H9 (cell line): ENCODE measurements around the gene VPS25. TPM values are rescaled to one million over a fixed set of nuclear protein-coding genes. Genes with fewer than 3 reads are reported as not detected.

Experiments used
- DNase-seq: peaks from one replicate; pipeline ENCODE4 v3.0.0-alpha.2; 2017
- H2AFZ ChIP-seq: one replicate; pipeline ENCODE4 v1.6.1; 2013; ENCODE audit warnings: mild to moderate bottlenecking, low read length, control low read depth, moderate library complexity
- H2AK5ac ChIP-seq: 2 replicates; pipeline ENCODE4 v1.6.1; 2013; ENCODE audit warnings: low read length, control low read depth, mixed read lengths; ENCODE audit not compliant: insufficient read length
- H2BK120ac ChIP-seq: one replicate; pipeline ENCODE4 v1.6.1; 2013; ENCODE audit warnings: low read depth, mild to moderate bottlenecking, low read length, control low read depth, inconsistent platforms; ENCODE audit not compliant: poor library complexity, severe bottlenecking
- H2BK12ac ChIP-seq: 2 replicates; pipeline ENCODE4 v1.6.1; 2013; ENCODE audit warnings: low read length, control low read depth, mixed read lengths, low read depth; ENCODE audit not compliant: insufficient read length
- H2BK15ac ChIP-seq: 2 replicates; pipeline ENCODE4 v1.6.1; 2013; ENCODE audit warnings: low read depth, low read length, control low read depth
- H2BK20ac ChIP-seq: one replicate; pipeline ENCODE4 v1.6.1; 2013; ENCODE audit warnings: low read depth, mild to moderate bottlenecking, low read length, control low read depth, inconsistent platforms; ENCODE audit not compliant: poor library complexity, severe bottlenecking
- H2BK5ac ChIP-seq: 2 replicates; pipeline ENCODE4 v1.6.1; 2013; ENCODE audit warnings: low read length, control low read depth, mixed read lengths; ENCODE audit not compliant: insufficient read length
- H3K14ac ChIP-seq: 2 replicates; pipeline ENCODE4 v1.6.1; 2013; ENCODE audit warnings: low read length, control low read depth; ENCODE audit not compliant: insufficient read depth
- H3K18ac ChIP-seq: 2 replicates; pipeline ENCODE4 v1.6.1; 2013; ENCODE audit warnings: low read depth, mild to moderate bottlenecking, mixed read lengths, low read length, control low read depth; ENCODE audit not compliant: insufficient read length
- H3K23ac ChIP-seq: 2 replicates; pipeline ENCODE4 v1.6.1; 2013; ENCODE audit warnings: low read length, control low read depth, mixed read lengths, low read depth; ENCODE audit not compliant: insufficient read length
- H3K23me2 ChIP-seq: 2 replicates; pipeline ENCODE4 v1.6.1; 2013; ENCODE audit warnings: low read depth, mild to moderate bottlenecking, mixed read lengths, low read length, control low read depth; ENCODE audit not compliant: insufficient read length, poor library complexity, severe bottlenecking
- H3K27ac ChIP-seq: 2 replicates; pipeline ENCODE4 v1.5.1; 2013; ENCODE audit warnings: low read length, control low read depth, mixed read lengths, low read depth; ENCODE audit not compliant: insufficient read length
- H3K27me3 ChIP-seq: 2 replicates; pipeline ENCODE4 v1.6.1; 2013; ENCODE audit warnings: low read length, control low read depth, inconsistent platforms; ENCODE audit not compliant: insufficient read depth
- H3K4ac ChIP-seq: 2 replicates; pipeline ENCODE4 v1.6.1; 2013; ENCODE audit warnings: low read depth, mild to moderate bottlenecking, control low read depth, inconsistent platforms, low read length, moderate library complexity
- H3K4me1 ChIP-seq: 2 replicates; pipeline ENCODE4 v1.6.1; 2013; ENCODE audit warnings: low read length, control low read depth, inconsistent platforms; ENCODE audit not compliant: insufficient read depth
- H3K4me2 ChIP-seq: 2 replicates; pipeline ENCODE4 v1.6.1; 2013; ENCODE audit warnings: low read length, control low read depth, mixed read lengths; ENCODE audit not compliant: insufficient read length, insufficient read depth
- H3K56ac ChIP-seq: 2 replicates; pipeline ENCODE4 v1.6.1; 2013; ENCODE audit warnings: low read depth, mild to moderate bottlenecking, mixed read lengths, low read length, control low read depth; ENCODE audit not compliant: insufficient read length
- H3K79me1 ChIP-seq: 2 replicates; pipeline ENCODE4 v1.6.1; 2013; ENCODE audit warnings: low read depth, mild to moderate bottlenecking, moderate library complexity, low read length, control low read depth, inconsistent platforms; ENCODE audit not compliant: insufficient read depth, poor library complexity, severe bottlenecking
- H3K79me2 ChIP-seq: 2 replicates; pipeline ENCODE4 v1.6.1; 2013; ENCODE audit warnings: low read length, control low read depth, inconsistent platforms; ENCODE audit not compliant: insufficient read depth
- H3K9ac ChIP-seq: 2 replicates; pipeline ENCODE4 v1.6.1; 2013; ENCODE audit warnings: low read length, control low read depth, mixed read lengths; ENCODE audit not compliant: insufficient read length; ENCODE audit errors: extremely low read depth
- H3K9me3 ChIP-seq: one replicate; pipeline ENCODE4 v1.6.1; 2013; ENCODE audit warnings: low read depth, low read length, inconsistent platforms; ENCODE audit not compliant: control insufficient read depth
- H3T11ph ChIP-seq: one replicate; pipeline ENCODE4 v1.6.1; 2013; ENCODE audit warnings: mild to moderate bottlenecking, low read length, control low read depth, inconsistent platforms
- H4K20me1 ChIP-seq: one replicate; pipeline ENCODE4 v1.6.1; 2013; ENCODE audit not compliant: control insufficient read depth, insufficient read length, insufficient read depth
- H4K5ac ChIP-seq: 2 replicates; pipeline ENCODE4 v1.6.1; 2013; ENCODE audit warnings: low read depth, mild to moderate bottlenecking, mixed read lengths, low read length, control low read depth; ENCODE audit not compliant: insufficient read length
- H4K8ac ChIP-seq: replicated peaks from 2 replicates; pipeline ENCODE4 v1.6.1; 2013; ENCODE audit warnings: low read length, control low read depth, mixed read lengths, low read depth; ENCODE audit not compliant: insufficient read length
- H4K91ac ChIP-seq: 2 replicates; pipeline ENCODE4 v1.6.1; 2013; ENCODE audit warnings: low read depth, mild to moderate bottlenecking, moderate library complexity, mixed read lengths, low read length, control low read depth; ENCODE audit not compliant: insufficient read length
- H3K27ac Mint-ChIP-seq, 3 experiments: 2 replicates in 2 of 3; 3 replicates in 1 of 3; pipeline ENCODE4 v1.8.0; 2020 to 2021; ENCODE audit warnings: mixed read lengths in 3 of 3, mild to moderate bottlenecking in 1 of 3, moderate library complexity in 1 of 3
- H3K27me3 Mint-ChIP-seq: 2 replicates; pipeline ENCODE4 v1.8.0; 2021; ENCODE audit warnings: low read depth, mild to moderate bottlenecking, moderate library complexity, mixed read lengths
- H3K36me3 Mint-ChIP-seq, 3 experiments: 2 replicates in 2 of 3; 3 replicates in 1 of 3; pipeline ENCODE4 v1.8.0; 2020 to 2021; ENCODE audit warnings: low read depth in 3 of 3, mixed read lengths in 3 of 3; ENCODE audit not compliant: insufficient read depth in 1 of 3
- H3K4me1 Mint-ChIP-seq, 2 experiments: 2 replicates each; pipeline ENCODE4 v1.8.0; 2020; ENCODE audit warnings: mixed read lengths in 2 of 2
- H3K4me3 Mint-ChIP-seq, 2 experiments: 2 replicates in 1 of 2; 3 replicates in 1 of 2; pipeline ENCODE4 v1.8.0; 2020 to 2021; ENCODE audit warnings: mild to moderate bottlenecking in 2 of 2, mixed read lengths in 2 of 2, moderate library complexity in 1 of 2
- H3K9me3 Mint-ChIP-seq, 2 experiments: 2 replicates in 1 of 2; 3 replicates in 1 of 2; pipeline ENCODE4 v1.8.0; 2020; ENCODE audit warnings: mild to moderate bottlenecking in 2 of 2, mixed read lengths in 2 of 2, moderate library complexity in 1 of 2
- WGBS: extraction: QIAGEN DNeasy Blood & Tissue Kit; methylation state at CpG from one replicate; pipeline ENCODE4 v1.1.7; 2013; ENCODE audit warnings: missing lambda C conversion rate, low lambda C conversion rate, mixed read lengths; ENCODE audit not compliant: insufficient read length; ENCODE audit errors: extremely low coverage; 5-methylcytosine and 5-hydroxymethylcytosine counted together
- total RNA-seq: library from RNA; stranded (reverse); gene quantifications from 2 replicates; pipeline ENCODE4 v1.2.1, GENCODE V29; 2021
- TF ChIP-seq, protein P1 (sequence below): fragments of 200-600 bp; sonication (generic); conservative IDR thresholded peaks from 3 replicates; pipeline ENCODE4 v1.8.0; 2021; ENCODE audit warnings: antibody characterized with exemption, mild to moderate bottlenecking

The VPS25 gene
- total RNA-seq, 1 experiment from 2014 or later, result 113 TPM

DNA sequence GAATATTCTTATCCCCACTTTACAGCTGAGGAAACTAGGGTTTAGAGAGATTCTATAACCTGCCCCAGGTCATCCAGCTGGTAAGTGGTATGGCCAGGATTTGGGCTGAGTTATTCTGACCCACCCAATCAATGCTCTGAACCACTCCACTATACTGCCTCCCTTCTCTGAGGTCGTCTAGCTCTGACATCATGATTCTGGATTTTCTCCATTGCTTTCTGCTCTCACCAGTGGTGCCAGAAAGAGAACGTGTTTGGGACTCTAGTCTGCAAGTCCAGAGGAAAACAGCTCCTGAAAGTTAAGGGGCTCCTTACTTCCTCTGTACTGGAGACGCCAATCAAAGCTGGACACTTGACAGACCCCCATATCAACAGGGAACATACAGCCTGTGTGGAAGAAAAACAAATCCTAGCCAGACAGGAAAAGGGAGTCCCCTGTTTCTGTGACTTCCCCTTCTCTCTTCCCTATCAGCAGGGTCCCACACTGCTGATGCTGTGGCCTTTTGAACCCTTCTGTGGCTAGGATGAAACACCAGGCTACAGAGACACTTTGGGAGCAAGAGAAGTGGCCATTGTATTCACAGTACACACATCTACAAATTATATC is 22.4 kb upstream of the VPS25 start:
- Histone ChIP-seq H3K79me2 (no peaks in the 10 kb centered on the region), H2AFZ (no peak overlapping the region), H2BK5ac (no peak overlapping the region), H3K27ac (no peak overlapping the region), H4K20me1 (no peaks in the 10 kb centered on the region), H2AK5ac (no peak overlapping the region), H2BK20ac (no peak overlapping the region), H4K5ac (no peak overlapping the region), H3K27me3 (no peaks in the 10 kb centered on the region; the same call in 1 of the 2 replicates), H3K4ac (no peak overlapping the region), H3K9me3 (no peaks in the 10 kb centered on the region), H4K8ac (no peak overlapping the region), H3K4me2 (no peak overlapping the region), H3T11ph (no peak overlapping the region), H3K18ac (no peak overlapping the region), H3K9ac (no peak overlapping the region), H2BK120ac (no peak overlapping the region), H4K91ac (no peak overlapping the region), H2BK12ac (no peak overlapping the region), H3K4me1 (peaks cover 2% of the 10 kb centered on the region; the same call in 1 of the 2 replicates), H3K79me1 (no peaks in the 10 kb centered on the region), H3K56ac (no peak overlapping the region), H3K14ac (no peak overlapping the region), H3K23ac (no peak overlapping the region), H3K23me2 (no peaks in the 10 kb centered on the region), H2BK15ac (no peak overlapping the region)
- Mint-ChIP-seq H3K27me3 (peaks cover 32% of the 10 kb centered on the region), H3K36me3 (no peaks in the 10 kb centered on the region), H3K27ac (no peak overlapping the region), H3K4me3 (no peak overlapping the region), H3K9me3 (no peaks in the 10 kb centered on the region), H3K4me1 (peaks cover 17% of the 10 kb centered on the region in 2 experiments)
- no CpG with 5 or more reads among the region's 3 CpGs for WGBS
- TF ChIP-seq, protein P1, sequence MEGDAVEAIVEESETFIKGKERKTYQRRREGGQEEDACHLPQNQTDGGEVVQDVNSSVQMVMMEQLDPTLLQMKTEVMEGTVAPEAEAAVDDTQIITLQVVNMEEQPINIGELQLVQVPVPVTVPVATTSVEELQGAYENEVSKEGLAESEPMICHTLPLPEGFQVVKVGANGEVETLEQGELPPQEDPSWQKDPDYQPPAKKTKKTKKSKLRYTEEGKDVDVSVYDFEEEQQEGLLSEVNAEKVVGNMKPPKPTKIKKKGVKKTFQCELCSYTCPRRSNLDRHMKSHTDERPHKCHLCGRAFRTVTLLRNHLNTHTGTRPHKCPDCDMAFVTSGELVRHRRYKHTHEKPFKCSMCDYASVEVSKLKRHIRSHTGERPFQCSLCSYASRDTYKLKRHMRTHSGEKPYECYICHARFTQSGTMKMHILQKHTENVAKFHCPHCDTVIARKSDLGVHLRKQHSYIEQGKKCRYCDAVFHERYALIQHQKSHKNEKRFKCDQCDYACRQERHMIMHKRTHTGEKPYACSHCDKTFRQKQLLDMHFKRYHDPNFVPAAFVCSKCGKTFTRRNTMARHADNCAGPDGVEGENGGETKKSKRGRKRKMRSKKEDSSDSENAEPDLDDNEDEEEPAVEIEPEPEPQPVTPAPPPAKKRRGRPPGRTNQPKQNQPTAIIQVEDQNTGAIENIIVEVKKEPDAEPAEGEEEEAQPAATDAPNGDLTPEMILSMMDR, result no peak
- no peak for DNase-seq
